Esophagus squamous epithelium (tissue), 5 donors: Measurements from ENCODE around the gene SOX8. TPM values are rescaled to one million over a fixed set of nuclear protein-coding genes. Genes with fewer than 3 reads are reported as not detected.
"Not testable (repeated sequence)": the region's sequence is repeated elsewhere in the genome, so short reads cannot be mapped to it uniquely, and the experiment has no call there.

Source experiments
- DNase-seq: peaks from one replicate; lab custom pipeline; 2025; lab: John Stamatoyannopoulos, UW
- H3K27ac ChIP-seq, 4 donors: fragments of 200-600 bp; sonication (generic); one replicate each; pipeline ENCODE4 v1.5.1; 2016 to 2019; ENCODE audit warnings: mild to moderate bottlenecking in 1 of 4
- H3K27me3 ChIP-seq, 4 donors: fragments of 200-600 bp; sonication (generic); 1 replicate in 3 of 4; 2 replicates in 1 of 4; pipeline versions ENCODE4 v1.5.1 to v1.6.0; 2017 to 2021; ENCODE audit warnings: antibody characterized with exemption in 1 of 4
- H3K36me3 ChIP-seq, 3 donors: fragments of 200-600 bp; sonication (generic); one replicate each; pipeline ENCODE4 v1.5.1; 2016 to 2019
- H3K4me1 ChIP-seq, 3 donors: fragments of 200-600 bp; sonication (generic); one replicate each; pipeline ENCODE4 v1.5.1; 2017 to 2019
- H3K4me3 ChIP-seq, 4 donors: fragments of 200-600 bp; sonication (generic); 1 replicate in 3 of 4; 2 replicates in 1 of 4; pipeline ENCODE4 v1.5.1; 2016 to 2019; ENCODE audit warnings: mild to moderate bottlenecking in 2 of 4, moderate library complexity in 1 of 4
- H3K9me3 ChIP-seq, 3 donors: fragments of 200-600 bp; sonication (generic); one replicate each; pipeline ENCODE4 v1.5.1; 2016 to 2019
- POLR2A ChIP-seq, 4 donors: fragments of 450-650 bp; IDR thresholded peaks; one replicate each; pipeline ENCODE4 v1.6.1; 2017; ENCODE audit warnings: antibody characterized with exemption in 4 of 4, mild to moderate bottlenecking in 4 of 4, moderate library complexity in 3 of 4
- WGBS, 2 donors: methylation state at CpG; one replicate each; pipeline ENCODE4 v1.1.5; 2018; 5-methylcytosine and 5-hydroxymethylcytosine counted together
- intact Hi-C: fragments of 100-400 bp; cut with DNase I; formaldehyde crosslinking; loops from one replicate; pipeline ENCODE4 v1.15.0; 2022
- total RNA-seq, 4 donors: library from RNA; depleted of rRNA; stranded (reverse); fragments of >200 nt; gene quantifications; one replicate each; pipeline ENCODE4 v1.1.0, GENCODE V29; 2016
- TF ChIP-seq, protein P1 (sequence below), 6 experiments: fragments of 450-650 bp in 4 of 6; fragments of 200-600 bp in 2 of 6; sonication (generic) in 2 of 6; IDR thresholded peaks; one replicate each; pipeline ENCODE4 v1.5.1; 2016 to 2019; ENCODE audit warnings: antibody characterized with exemption in 6 of 6, mild to moderate bottlenecking in 4 of 6, moderate library complexity in 4 of 6
- donor health status: DM: yes; HTN: yes; CAD: no.

SOX8 gene
- total RNA-seq, 4 donors from 2014 or later = 0.08 to 0.19 (median 0.09) TPM; not detected in 1

DNA sequence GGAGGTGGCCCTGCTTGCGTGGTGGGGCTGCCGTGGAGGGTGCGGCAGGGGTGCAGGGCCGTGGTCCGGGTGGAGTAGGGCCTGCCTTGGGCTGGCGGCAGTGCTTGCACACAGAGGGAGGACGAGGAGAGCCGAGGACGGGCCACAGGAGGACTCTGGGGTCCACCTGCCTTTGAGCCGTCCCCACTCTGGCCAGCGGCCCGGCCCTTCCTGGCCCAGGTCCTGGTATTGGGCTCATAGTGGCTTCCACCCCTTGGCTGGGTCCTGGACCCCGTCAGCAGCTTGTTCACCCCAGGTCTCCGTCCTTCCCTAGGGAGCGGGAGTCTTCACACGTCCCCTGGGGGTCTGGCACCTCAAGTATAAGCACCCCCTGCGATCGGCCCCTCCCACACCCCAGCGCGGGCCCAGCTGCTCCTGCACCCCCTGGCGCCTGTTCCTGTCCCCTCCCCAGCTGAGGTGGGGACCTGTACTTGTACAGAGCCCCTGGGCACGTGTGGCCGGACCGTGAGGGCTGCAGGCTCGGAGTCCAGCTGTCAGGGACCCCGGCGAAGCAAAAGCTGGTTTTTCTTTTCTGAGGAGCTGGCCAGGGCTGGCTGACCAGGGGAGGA, 40.1 kb downstream of the SOX8 start:
- Histone ChIP-seq H3K27ac (no peak overlapping the region), H3K4me1 (peaks cover 0 to 16% (median 8%) of the 10 kb centered on the region in 3 donors), H3K27me3 (peaks cover 0 to 79% (median 0%) of the 10 kb centered on the region in 4 donors), H3K4me3 (no peak overlapping the region), H3K9me3 (no peaks in the 10 kb centered on the region), H3K36me3 (no peaks in the 10 kb centered on the region)
- no peak for TF ChIP-seq POLR2A (IDR thresholded peaks at IDR 0.05)
- TF ChIP-seq, protein P1, sequence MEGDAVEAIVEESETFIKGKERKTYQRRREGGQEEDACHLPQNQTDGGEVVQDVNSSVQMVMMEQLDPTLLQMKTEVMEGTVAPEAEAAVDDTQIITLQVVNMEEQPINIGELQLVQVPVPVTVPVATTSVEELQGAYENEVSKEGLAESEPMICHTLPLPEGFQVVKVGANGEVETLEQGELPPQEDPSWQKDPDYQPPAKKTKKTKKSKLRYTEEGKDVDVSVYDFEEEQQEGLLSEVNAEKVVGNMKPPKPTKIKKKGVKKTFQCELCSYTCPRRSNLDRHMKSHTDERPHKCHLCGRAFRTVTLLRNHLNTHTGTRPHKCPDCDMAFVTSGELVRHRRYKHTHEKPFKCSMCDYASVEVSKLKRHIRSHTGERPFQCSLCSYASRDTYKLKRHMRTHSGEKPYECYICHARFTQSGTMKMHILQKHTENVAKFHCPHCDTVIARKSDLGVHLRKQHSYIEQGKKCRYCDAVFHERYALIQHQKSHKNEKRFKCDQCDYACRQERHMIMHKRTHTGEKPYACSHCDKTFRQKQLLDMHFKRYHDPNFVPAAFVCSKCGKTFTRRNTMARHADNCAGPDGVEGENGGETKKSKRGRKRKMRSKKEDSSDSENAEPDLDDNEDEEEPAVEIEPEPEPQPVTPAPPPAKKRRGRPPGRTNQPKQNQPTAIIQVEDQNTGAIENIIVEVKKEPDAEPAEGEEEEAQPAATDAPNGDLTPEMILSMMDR (IDR thresholded peaks at IDR 0.05) = no peak
- no peak for DNase-seq
- intact Hi-C loops = no loop called here
- WGBS, 2 donors = 67 to 78% methylated on average over 5 to 10 of the region's 27 CpGs

DNA sequence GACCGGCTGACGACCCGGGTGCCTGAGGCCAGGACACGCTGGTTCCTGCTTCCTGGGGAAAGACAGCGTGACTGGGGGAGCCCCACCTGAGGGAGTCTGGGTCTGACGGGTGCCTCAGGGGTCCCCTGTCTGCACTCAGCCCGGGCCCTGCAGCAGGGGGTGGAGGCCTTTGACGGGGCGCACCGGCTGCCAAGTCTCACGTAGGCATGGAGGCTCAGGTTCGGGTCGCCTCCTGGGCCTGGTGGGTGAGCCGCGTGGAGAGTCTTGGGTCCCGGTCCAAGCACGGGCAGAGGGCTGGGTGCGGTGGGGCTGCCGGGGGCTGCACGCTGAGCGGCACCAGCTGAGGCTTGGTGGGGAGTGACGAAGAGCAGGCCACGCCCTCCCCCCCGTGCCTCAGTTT, 40.9 kb downstream of the SOX8 start:
- no peak for TF ChIP-seq POLR2A (IDR thresholded peaks at IDR 0.05)
- TF ChIP-seq, protein P1 (IDR thresholded peaks at IDR 0.05) = no peak
- H3K27ac ChIP-seq = no peak overlapping the region
- no peak overlapping the region for H3K4me3 ChIP-seq
- WGBS, 2 donors = 25% methylated on average over 7 of the region's 24 CpGs; no CpG with 5 or more reads in 1 of the 2 donors
- H3K36me3 ChIP-seq = no peaks in the 10 kb centered on the region
- H3K4me1 ChIP-seq = peaks cover 0 to 16% (median 8%) of the 10 kb centered on the region in 3 donors
- H3K27me3 ChIP-seq = peaks cover 0 to 79% (median 0%) of the 10 kb centered on the region in 4 donors
- H3K9me3 ChIP-seq = no peaks in the 10 kb centered on the region
- DNase-seq = no peak
- intact Hi-C loops = no loop called here

DNA sequence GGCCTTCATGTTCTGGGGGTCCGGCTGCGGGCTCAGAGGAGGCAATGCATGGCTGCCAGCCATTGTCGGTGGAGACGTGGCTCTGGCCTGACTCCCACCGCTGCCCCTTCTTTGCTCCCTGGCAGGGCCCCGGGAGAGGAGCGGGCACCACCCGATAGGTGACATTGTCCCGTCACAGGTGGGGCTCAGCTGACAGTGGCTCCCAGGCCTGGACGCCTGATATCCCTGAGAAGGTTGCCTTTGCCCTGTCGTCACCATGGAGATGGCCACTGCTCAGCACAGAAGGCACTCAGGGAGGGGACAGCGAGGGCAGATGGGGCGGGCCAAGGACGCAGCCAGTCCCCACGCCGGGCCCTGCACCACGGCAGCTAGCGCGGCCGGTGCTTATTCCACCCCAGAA, 42.6 kb downstream of the SOX8 start:
- H3K4me1 ChIP-seq = peaks cover 0 to 11% (median 4%) of the 10 kb centered on the region in 3 donors
- no peaks in the 10 kb centered on the region for H3K36me3 ChIP-seq
- no peak overlapping the region for H3K4me3 ChIP-seq
- intact Hi-C loops = no loop called here
- peaks cover 0 to 79% (median 0%) of the 10 kb centered on the region in 4 donors for H3K27me3 ChIP-seq
- TF ChIP-seq, protein P1 (IDR thresholded peaks at IDR 0.05) = no peak
- TF ChIP-seq POLR2A (IDR thresholded peaks at IDR 0.05) = no peak
- no peak for DNase-seq
- WGBS, 2 donors = 80% methylated on average over 4 of the region's 20 CpGs; no CpG with 5 or more reads in 1 of the 2 donors
- H3K9me3 ChIP-seq = no peaks in the 10 kb centered on the region
- H3K27ac ChIP-seq = no peak overlapping the region

DNA sequence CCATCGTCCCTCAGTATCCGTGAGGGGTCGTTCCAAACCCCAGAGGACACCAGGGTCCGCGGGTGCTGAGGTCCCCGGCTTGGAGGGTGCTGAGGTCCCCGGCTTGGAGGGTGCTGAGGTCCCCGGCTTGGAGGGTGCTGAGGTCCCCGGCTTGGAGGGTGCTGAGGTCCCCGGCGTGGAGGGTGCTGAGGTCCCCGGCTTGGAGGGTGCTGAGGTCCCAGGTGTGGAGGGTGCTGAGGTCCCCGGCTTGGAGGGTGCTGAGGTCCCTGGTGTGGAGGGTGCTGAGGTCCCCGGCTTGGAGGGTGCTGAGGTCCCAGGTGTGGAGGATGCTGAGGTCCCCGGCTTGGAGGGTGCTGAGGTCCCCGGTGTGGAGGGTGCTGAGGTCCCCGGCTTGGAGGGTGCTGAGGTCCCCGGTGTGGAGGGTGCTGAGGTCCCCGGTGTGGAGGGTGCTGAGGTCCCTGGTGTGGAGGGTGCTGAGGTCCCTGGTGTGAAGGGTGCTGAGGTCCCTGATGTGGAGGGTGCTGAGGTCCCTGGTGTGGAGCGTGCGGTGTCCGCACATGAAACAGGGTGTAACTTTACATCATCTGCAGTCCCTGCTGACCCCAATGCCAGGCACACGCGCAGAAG, 43.7 kb downstream of the SOX8 start:
- H3K27ac ChIP-seq, H3K4me3 ChIP-seq, H3K9me3 ChIP-seq, H3K36me3 ChIP-seq, H3K4me1 ChIP-seq, intact Hi-C loops: not testable (repeated sequence)
- 49 to 52% methylated on average over 13 to 16 of the region's 24 CpGs for WGBS, 2 donors
- peaks cover 0 to 79% (median 0%) of the 10 kb centered on the region in 4 donors for H3K27me3 ChIP-seq
- peak; percentile 52 for DNase-seq

DNA sequence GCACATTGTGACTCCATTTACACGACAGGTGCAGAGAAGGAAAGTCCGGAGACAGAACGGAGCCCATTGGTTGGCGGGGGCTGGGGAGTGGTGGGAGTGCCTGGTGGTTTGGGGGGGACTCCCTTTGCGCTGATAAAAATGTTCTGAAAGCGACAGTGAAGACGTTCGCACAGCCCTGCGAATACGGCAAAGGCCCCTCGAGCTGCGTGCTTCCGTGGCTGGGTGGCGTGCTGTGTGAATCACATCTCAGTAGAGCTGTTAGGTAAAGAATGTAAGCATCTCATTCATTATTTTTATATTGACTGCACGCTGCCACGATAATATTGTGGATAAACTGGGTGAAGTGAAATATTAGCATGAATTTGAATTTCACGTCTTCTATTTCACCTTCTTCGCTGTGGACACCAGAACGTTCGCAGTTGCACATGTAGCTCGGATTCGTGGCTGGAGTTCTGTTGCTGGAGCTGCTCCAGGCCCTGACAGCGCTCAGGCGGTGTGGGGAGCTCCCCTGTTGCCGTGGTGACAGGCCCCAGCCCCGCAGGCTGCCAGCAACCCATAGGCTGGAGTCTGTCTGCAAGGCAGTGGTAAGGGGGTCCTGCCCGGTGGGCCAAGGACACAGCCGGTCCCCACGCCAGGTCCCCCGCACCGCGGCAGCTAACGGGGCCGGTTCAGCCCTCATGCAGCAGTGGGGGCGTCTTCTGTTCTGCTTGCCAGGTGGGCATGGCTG, 44.6 kb downstream of the SOX8 start:
- no peak for TF ChIP-seq POLR2A (IDR thresholded peaks at IDR 0.05)
- TF ChIP-seq, protein P1 (IDR thresholded peaks at IDR 0.05) = no peak
- no peak for DNase-seq
- no peak overlapping the region for H3K4me3 ChIP-seq
- H3K27me3 ChIP-seq = peaks cover 0 to 79% (median 0%) of the 10 kb centered on the region in 4 donors
- H3K9me3 ChIP-seq = no peaks in the 10 kb centered on the region
- 64 to 67% methylated on average over 21 to 25 of the region's 35 CpGs for WGBS, 2 donors
- intact Hi-C loops = no loop called here
- H3K27ac ChIP-seq = no peak overlapping the region
- no peaks in the 10 kb centered on the region for H3K36me3 ChIP-seq
- H3K4me1 ChIP-seq = peaks cover 0 to 7% (median 0%) of the 10 kb centered on the region in 3 donors
